HCT116 (cell line): Measurements from ENCODE around the gene SLC25A22. TPM values are rescaled to one million over a fixed set of nuclear protein-coding genes. Genes with fewer than 3 reads are reported as not detected.

ENCODE experiments used
- ATAC-seq: fragments of 200-7000 bp; cut with Tn5 transposase; 2 replicates; pipeline ENCODE4 v1.9.1; 2020; ENCODE audit warnings: mild to moderate bottlenecking, moderate library complexity
- BruUV-seq: library from RNA; stranded (reverse); fragments of 400-500 nt; replicated peaks from 2 replicates; lab custom pipeline; 2021; lab: Mats Ljungman, UMichigan
- CTCF ChIA-PET: fragments of 300-600 bp; sonication (Branson Sonifier 250); formaldehyde crosslinking; loops from one replicate; lab custom pipeline; 2021; ENCODE audit warnings: antibody characterized with exemption; lab: Charles Lee
- POLR2A ChIA-PET: fragments of 300-600, 350-600 bp; sonication (Branson Sonifier 250); formaldehyde crosslinking; loops from one replicate; lab custom pipeline; 2021; ENCODE audit warnings: antibody characterized with exemption; lab: Charles Lee
- RAD21 ChIA-PET, 2 experiments: fragments of 300-600 bp; sonication (Branson Sonifier 250); formaldehyde crosslinking; loops; one replicate each; lab custom pipeline; 2023; ENCODE audit warnings: low total read pairs in 2 of 2; ENCODE audit not compliant: uncharacterized antibody in 2 of 2, unreplicated experiment in 2 of 2, low non-redundant PET in 1 of 2; lab: Charles Lee
- DNase-seq: peaks from one replicate; pipeline ENCODE4 v3.0.0-alpha.2; 2010; ENCODE audit warnings: low read depth, low spot score
- H2AFZ ChIP-seq: fragments of 200-600 bp; shearing (Covaris generic), sonication (generic); 2 replicates; pipeline ENCODE4 v1.6.1; 2017; ENCODE audit warnings: low read depth, mixed run types, mixed read lengths, antibody characterized with exemption, low read length; ENCODE audit not compliant: poor library complexity, severe bottlenecking
- H3K27ac ChIP-seq: 2 replicates; pipeline ENCODE4 v1.5.1; 2012; ENCODE audit warnings: low read depth, low read length
- H3K27me3 ChIP-seq: fragments of 200-600 bp; sonication (generic); 2 replicates; pipeline ENCODE4 v1.6.1; 2016; ENCODE audit warnings: mixed run types, low read length, mixed read lengths; ENCODE audit not compliant: insufficient read depth
- H3K36me3 ChIP-seq, 2 experiments: fragments of 200-500 bp in 1 of 2; fragments of 200-600 bp in 1 of 2; sonication (Bioruptor generic) in 1 of 2; sonication (generic) in 1 of 2; 2 replicates each; pipeline versions ENCODE4 v1.5.1 to v1.6.1; 2014 to 2016; ENCODE audit warnings: low read length in 2 of 2, inconsistent platforms in 1 of 2, mixed read lengths in 1 of 2, mixed run types in 1 of 2; ENCODE audit not compliant: insufficient read depth in 2 of 2, control insufficient read depth in 1 of 2
- H3K4me1 ChIP-seq, 2 experiments: fragments of 200-600 bp in 1 of 2; sonication (generic) in 1 of 2; 2 replicates each; pipeline versions ENCODE4 v1.5.1 to v1.6.1; 2012 to 2017; ENCODE audit warnings: low read length in 2 of 2, inconsistent platforms in 1 of 2, mild to moderate bottlenecking in 1 of 2, mixed read lengths in 1 of 2, mixed run types in 1 of 2, moderate library complexity in 1 of 2; ENCODE audit not compliant: insufficient read depth in 2 of 2, control insufficient read depth in 1 of 2
- H3K4me2 ChIP-seq: fragments of 200-600 bp; sonication (generic); 2 replicates; pipeline ENCODE4 v1.6.1; 2017; ENCODE audit warnings: mixed run types, low read length, mixed read lengths
- H3K4me3 ChIP-seq, 2 experiments: fragments of 200-600 bp in 1 of 2; sonication (generic) in 1 of 2; replicated peaks in 1 of 2; 2 replicates each; pipeline ENCODE4 v1.5.1; 2011 to 2016; ENCODE audit warnings: low read length in 2 of 2, control low read depth in 1 of 2, low read depth in 1 of 2, mild to moderate bottlenecking in 1 of 2, mixed read lengths in 1 of 2, mixed run types in 1 of 2
- H3K79me2 ChIP-seq: fragments of 200-600 bp; sonication (generic); 2 replicates; pipeline ENCODE4 v1.6.1; 2017; ENCODE audit warnings: mild to moderate bottlenecking, mixed run types, low read length, moderate library complexity, mixed read lengths; ENCODE audit not compliant: insufficient read depth
- H3K9ac ChIP-seq: fragments of 200-600 bp; sonication (generic); 2 replicates; pipeline ENCODE4 v1.6.1; 2016; ENCODE audit warnings: low read length, mixed read lengths
- H3K9me2 ChIP-seq: fragments of 200-600 bp; sonication (generic), shearing (Covaris generic); 2 replicates; pipeline ENCODE4 v1.6.1; 2017; ENCODE audit warnings: mixed run types, mild to moderate bottlenecking, moderate library complexity; ENCODE audit not compliant: insufficient read depth
- H3K9me3 ChIP-seq, 2 experiments: fragments of 200-500 bp in 1 of 2; fragments of 200-600 bp in 1 of 2; sonication (Bioruptor generic) in 1 of 2; sonication (generic) in 1 of 2; 2 replicates each; pipeline ENCODE4 v1.6.1; 2014 to 2017; ENCODE audit warnings: low read length in 2 of 2, mixed read lengths in 2 of 2, inconsistent platforms in 1 of 2, low read depth in 1 of 2, mild to moderate bottlenecking in 1 of 2, mixed run types in 1 of 2, moderate library complexity in 1 of 2; ENCODE audit not compliant: control insufficient read depth in 1 of 2, insufficient read depth in 1 of 2
- H4K20me1 ChIP-seq: fragments of 200-600 bp; sonication (generic), shearing (Covaris generic); 2 replicates; pipeline ENCODE4 v1.6.1; 2017; ENCODE audit warnings: mixed run types, mild to moderate bottlenecking, moderate library complexity; ENCODE audit not compliant: insufficient read depth
- EGR1 ChIP-seq: IDR thresholded peaks from 2 replicates; pipeline ENCODE4 v1.6.1; 2012; ENCODE audit warnings: low read depth
- FOSL1 ChIP-seq: IDR thresholded peaks from 2 replicates; pipeline ENCODE4 v1.6.1; 2012; ENCODE audit warnings: low read depth
- POLR2A ChIP-seq: IDR thresholded peaks from 2 replicates; pipeline ENCODE4 v1.7.0; 2011; ENCODE audit warnings: borderline replicate concordance; ENCODE audit not compliant: insufficient read depth, insufficient read length; ENCODE audit errors: extremely low read depth
- POLR2AphosphoS5 ChIP-seq: IDR thresholded peaks from 2 replicates; pipeline ENCODE4 v1.6.1; 2011; ENCODE audit warnings: mild to moderate bottlenecking, low read depth, low read length, moderate library complexity
- RAD21 ChIP-seq: IDR thresholded peaks from 2 replicates; pipeline ENCODE4 v1.6.1; 2012; ENCODE audit warnings: low read depth, mild to moderate bottlenecking
- SIN3A ChIP-seq: IDR thresholded peaks from 2 replicates; pipeline ENCODE4 v1.6.1; 2012; ENCODE audit warnings: low read depth
- SRF ChIP-seq: IDR thresholded peaks from 2 replicates; pipeline ENCODE4 v1.6.1; 2012; ENCODE audit warnings: low read depth
- TCF7L2 ChIP-seq: IDR thresholded peaks from 2 replicates; pipeline ENCODE4 v1.7.0; 2011; ENCODE audit warnings: borderline replicate concordance, inconsistent platforms; ENCODE audit not compliant: insufficient read depth, insufficient read length; ENCODE audit errors: extremely low read depth
- YY1 ChIP-seq: IDR thresholded peaks from 2 replicates; pipeline ENCODE4 v1.6.1; 2011; ENCODE audit warnings: low read length, low read depth, moderate library complexity, mild to moderate bottlenecking; ENCODE audit not compliant: insufficient replicate concordance; ENCODE audit errors: extremely low read depth
- ZFX ChIP-seq: fragments of 450-650 bp; IDR thresholded peaks from 2 replicates; pipeline ENCODE4 v1.6.1; 2017
- intact Hi-C: fragments of 100-400 bp; cut with micrococcal nuclease; formaldehyde crosslinking; loops from 2 replicates; pipeline ENCODE4 v1.10.0; 2022
- total RNA-seq: library from RNA; stranded (reverse); gene quantifications from one replicate; pipeline ENCODE4 v1.2.1, GENCODE V29; 2021; ENCODE audit not compliant: unreplicated experiment

The SLC25A22 gene
- total RNA-seq, 1 experiment from 2014 or later: 62.0 TPM

DNA sequence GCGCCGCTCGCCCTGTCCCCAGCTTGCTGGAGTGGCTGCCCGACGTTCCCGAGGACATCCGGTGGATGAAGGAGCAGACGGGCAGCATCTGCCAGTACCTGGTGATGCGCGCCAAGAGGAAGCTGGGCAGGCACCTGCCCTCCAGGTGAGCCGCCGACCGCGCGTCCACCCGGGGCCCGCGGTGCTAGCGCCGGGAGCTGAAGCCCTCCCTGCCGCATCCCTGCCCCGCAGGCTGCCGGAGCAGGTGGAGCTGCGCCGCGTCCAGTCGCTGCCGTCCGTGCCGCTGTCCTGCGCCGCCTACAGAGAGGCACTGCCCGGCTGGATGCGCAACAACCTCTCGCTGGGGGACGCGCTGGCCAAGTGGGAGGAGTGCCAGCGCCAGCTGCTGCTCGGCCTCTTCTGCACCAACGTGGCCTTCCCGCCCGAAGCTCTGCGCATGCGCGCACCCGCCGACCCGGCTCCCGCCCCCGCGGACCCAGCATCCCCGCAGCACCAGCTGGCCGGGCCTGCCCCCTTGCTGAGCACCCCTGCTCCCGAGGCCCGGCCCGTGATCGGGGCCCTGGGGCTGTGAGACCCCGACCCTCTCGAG, 26.3 kb upstream of the SLC25A22 start (continued):
- TF ChIP-seq YY1 (no peak), RAD21 (no peak), ZFX (no peak), SIN3A (no peak), EGR1 (no peak), TCF7L2 (no peak), FOSL1 (no peak)

DNA sequence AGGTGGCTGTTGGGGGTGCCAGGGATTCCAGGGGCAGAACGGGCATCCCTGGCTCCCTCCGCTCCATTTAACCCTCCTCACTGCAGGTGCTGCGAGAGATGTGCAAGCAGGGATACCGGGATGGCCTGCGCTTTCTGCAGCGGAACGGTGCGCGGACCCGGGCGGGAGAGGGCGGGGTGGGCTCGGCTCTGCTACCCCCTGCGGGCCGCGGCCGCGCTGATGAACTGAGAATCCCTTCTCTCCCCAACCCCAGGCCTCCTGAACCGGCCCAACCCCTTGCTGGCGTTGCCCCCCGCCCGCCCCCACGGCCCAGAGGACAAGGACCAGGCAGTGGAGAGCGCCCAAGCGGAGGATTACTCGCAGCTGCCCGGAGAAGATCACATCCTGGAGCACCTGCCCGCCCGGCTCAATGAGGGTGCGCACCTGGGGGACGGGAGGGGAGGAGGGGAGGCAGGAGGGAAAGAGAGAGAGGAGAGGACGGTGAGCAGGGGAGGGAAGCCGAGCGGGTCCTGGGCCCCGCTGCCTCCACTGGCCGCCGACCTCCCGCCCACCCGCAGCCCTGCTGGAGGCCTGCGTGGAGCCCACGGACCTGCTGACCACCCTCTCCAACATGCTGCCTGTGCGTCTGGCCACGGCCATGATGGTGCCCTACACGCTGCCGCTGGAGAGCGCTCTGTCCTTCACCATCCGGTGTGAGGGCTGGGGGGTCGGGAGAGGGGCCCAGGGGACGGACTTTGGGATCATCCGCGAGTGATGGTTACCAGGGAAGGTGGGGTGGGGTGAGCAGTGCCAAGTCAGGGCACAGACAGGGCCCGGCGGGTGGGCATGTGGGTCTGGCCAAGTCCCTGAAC, 25.6 kb upstream of the SLC25A22 start:
- POLR2A ChIA-PET: interaction anchor here (1.6 kb wide), 1 partner anchor 11 kb away, joined by 9 read pairs; no protein-coding TSS in a partner anchor
- no peak for ATAC-seq
- Histone ChIP-seq H3K4me3 (no peak overlapping the region), H2AFZ (no peak overlapping the region), H3K9me3 (no peaks in the 10 kb centered on the region), H3K27ac (no peak overlapping the region), H3K36me3 (no peaks in the 10 kb centered on the region), H3K9ac (no peak overlapping the region), H3K9me2 (no peaks in the 10 kb centered on the region), H3K79me2 (peaks cover 22% of the 10 kb centered on the region), H4K20me1 (no peaks in the 10 kb centered on the region), H3K4me1 (peaks cover 38 to 58% of the 10 kb centered on the region in 2 experiments), H3K4me2 (no peak overlapping the region), H3K27me3 (no peaks in the 10 kb centered on the region)
- TF ChIP-seq POLR2A (no peak), YY1 (no peak), POLR2AphosphoS5 (no peak), SRF (no peak)
- BruUV-seq: no TSS peak
- RAD21 ChIA-PET: no interaction called here
- DNase-seq: no peak
- intact Hi-C loops: no loop called here
- CTCF ChIA-PET: no interaction called here
